PFSK-1 (cell line): ENCODE measurements around the gene UMODL1.

Experiments
- FOXP2 ChIP-seq: optimal IDR thresholded peaks from 2 replicates; pipeline ENCODE3; 2011; ENCODE audit warnings: borderline replicate concordance, control low read depth, inconsistent platforms; ENCODE audit not compliant: insufficient read depth; ENCODE audit errors: extremely low read length, extremely low read depth
- POLR2AphosphoS5 ChIP-seq: IDR thresholded peaks from 2 replicates; pipeline ENCODE4 v1.6.1; 2012; ENCODE audit warnings: low read depth, mild to moderate bottlenecking, control low read depth, low read length, moderate library complexity
- SIN3A ChIP-seq: IDR thresholded peaks from 2 replicates; pipeline ENCODE4 v1.6.1; 2012; ENCODE audit warnings: mild to moderate bottlenecking, low read length, moderate library complexity, borderline replicate concordance; ENCODE audit not compliant: insufficient read depth
- TAF1 ChIP-seq: IDR thresholded peaks from 2 replicates; pipeline ENCODE4 v1.6.1; 2012; ENCODE audit warnings: low read length, control low read depth, borderline replicate concordance; ENCODE audit not compliant: insufficient read depth
- TF ChIP-seq, protein P1 (sequence below), 2 experiments: IDR thresholded peaks; 2 replicates each; pipeline versions ENCODE4 v1.6.1 to v1.8.0; 2011 to 2012; ENCODE audit warnings: low read depth in 2 of 2, low read length in 2 of 2, control low read depth in 1 of 2, inconsistent platforms in 1 of 2, mild to moderate bottlenecking in 1 of 2, moderate library complexity in 1 of 2; ENCODE audit not compliant: insufficient read depth in 1 of 2

DNA sequence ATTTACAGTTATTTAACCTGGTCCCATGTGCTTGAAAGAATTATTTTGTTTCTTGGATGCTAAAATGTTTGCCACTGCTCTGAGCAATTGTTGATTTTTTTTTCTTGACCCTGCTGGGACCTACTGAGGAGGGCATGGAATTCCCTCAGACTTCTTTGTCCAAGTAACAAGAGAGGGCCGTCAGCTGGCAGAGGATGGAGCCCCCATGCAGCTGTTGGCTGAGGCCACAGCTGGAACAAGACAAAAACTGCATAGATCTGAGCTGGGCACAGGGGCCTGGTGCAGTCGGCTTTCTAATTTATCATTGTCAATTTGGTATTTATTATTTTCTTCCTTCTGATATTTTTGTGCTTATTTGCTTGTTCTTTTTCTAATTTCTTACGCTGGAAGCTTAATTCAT is 108.2 kb downstream of the UMODL1 start:
- TF ChIP-seq, protein P1, sequence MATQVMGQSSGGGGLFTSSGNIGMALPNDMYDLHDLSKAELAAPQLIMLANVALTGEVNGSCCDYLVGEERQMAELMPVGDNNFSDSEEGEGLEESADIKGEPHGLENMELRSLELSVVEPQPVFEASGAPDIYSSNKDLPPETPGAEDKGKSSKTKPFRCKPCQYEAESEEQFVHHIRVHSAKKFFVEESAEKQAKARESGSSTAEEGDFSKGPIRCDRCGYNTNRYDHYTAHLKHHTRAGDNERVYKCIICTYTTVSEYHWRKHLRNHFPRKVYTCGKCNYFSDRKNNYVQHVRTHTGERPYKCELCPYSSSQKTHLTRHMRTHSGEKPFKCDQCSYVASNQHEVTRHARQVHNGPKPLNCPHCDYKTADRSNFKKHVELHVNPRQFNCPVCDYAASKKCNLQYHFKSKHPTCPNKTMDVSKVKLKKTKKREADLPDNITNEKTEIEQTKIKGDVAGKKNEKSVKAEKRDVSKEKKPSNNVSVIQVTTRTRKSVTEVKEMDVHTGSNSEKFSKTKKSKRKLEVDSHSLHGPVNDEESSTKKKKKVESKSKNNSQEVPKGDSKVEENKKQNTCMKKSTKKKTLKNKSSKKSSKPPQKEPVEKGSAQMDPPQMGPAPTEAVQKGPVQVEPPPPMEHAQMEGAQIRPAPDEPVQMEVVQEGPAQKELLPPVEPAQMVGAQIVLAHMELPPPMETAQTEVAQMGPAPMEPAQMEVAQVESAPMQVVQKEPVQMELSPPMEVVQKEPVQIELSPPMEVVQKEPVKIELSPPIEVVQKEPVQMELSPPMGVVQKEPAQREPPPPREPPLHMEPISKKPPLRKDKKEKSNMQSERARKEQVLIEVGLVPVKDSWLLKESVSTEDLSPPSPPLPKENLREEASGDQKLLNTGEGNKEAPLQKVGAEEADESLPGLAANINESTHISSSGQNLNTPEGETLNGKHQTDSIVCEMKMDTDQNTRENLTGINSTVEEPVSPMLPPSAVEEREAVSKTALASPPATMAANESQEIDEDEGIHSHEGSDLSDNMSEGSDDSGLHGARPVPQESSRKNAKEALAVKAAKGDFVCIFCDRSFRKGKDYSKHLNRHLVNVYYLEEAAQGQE (IDR thresholded peaks at IDR 0.05; ENCODE audit: insufficient read depth in 1 of 2, low read depth in 2 of 2, low read length in 2 of 2), result no peak
- no peak for TF ChIP-seq TAF1
- no peak for TF ChIP-seq POLR2AphosphoS5
- no peak for TF ChIP-seq SIN3A
- no peak for TF ChIP-seq FOXP2
